HEK293T (cell line): ENCODE results near the gene UPK3A.

Experiments used
- BHLHE40 ChIP-seq: fragments of 450-650 bp; IDR thresholded peaks from 2 replicates; pipeline ENCODE4 v1.6.1; 2016; ENCODE audit warnings: mild to moderate bottlenecking, moderate library complexity, borderline replicate concordance
- CTBP1 ChIP-seq: fragments of 450-650 bp; IDR thresholded peaks from 2 replicates; pipeline ENCODE4 v1.6.1; 2016; ENCODE audit warnings: borderline replicate concordance
- ELF4 ChIP-seq: fragments of 450-650 bp; IDR thresholded peaks from 2 replicates; pipeline ENCODE4 v1.6.1; 2017; ENCODE audit warnings: antibody characterized with exemption
- FOXK2 ChIP-seq: fragments of 450-650 bp; IDR thresholded peaks from 2 replicates; pipeline ENCODE4 v1.6.1; 2016; ENCODE audit warnings: mild to moderate bottlenecking
- FOXM1 ChIP-seq: fragments of 450-650 bp; IDR thresholded peaks from 2 replicates; pipeline ENCODE4 v1.6.1; 2017; ENCODE audit warnings: mild to moderate bottlenecking, borderline replicate concordance
- SP1 ChIP-seq: fragments of 450-650 bp; IDR thresholded peaks from 2 replicates; pipeline ENCODE4 v1.6.1; 2017
- SUZ12 ChIP-seq: fragments of 450-650 bp; IDR thresholded peaks from 2 replicates; pipeline ENCODE4 v1.6.1; 2016; ENCODE audit warnings: mild to moderate bottlenecking
- TF ChIP-seq, protein P1 (sequence below): fragments of 450-650 bp; IDR thresholded peaks from 2 replicates; pipeline ENCODE4 v1.6.1; 2016

DNA sequence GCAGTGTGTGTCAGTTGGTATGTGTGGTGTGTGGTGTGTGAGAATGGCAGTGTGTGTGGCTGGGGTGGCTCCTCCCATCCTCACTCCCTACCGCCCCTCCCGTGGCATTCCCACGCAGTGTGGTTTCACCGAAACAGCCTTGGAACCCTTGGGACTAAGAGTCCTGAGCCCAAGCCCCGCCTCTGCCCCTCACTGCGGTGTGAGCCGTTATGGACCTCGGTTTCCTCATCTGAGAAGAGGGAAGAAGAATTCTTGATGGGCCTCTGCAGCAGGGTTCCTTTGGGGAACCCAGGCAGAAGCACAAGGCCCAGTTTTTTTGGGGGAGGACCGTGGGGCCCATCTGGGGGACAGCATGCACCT, 7.2 kb downstream of the UPK3A start:
- no peak for TF ChIP-seq SUZ12
- TF ChIP-seq, protein P1, sequence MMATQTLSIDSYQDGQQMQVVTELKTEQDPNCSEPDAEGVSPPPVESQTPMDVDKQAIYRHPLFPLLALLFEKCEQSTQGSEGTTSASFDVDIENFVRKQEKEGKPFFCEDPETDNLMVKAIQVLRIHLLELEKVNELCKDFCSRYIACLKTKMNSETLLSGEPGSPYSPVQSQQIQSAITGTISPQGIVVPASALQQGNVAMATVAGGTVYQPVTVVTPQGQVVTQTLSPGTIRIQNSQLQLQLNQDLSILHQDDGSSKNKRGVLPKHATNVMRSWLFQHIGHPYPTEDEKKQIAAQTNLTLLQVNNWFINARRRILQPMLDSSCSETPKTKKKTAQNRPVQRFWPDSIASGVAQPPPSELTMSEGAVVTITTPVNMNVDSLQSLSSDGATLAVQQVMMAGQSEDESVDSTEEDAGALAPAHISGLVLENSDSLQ = no peak
- no peak for TF ChIP-seq SP1
- TF ChIP-seq ELF4 = no peak
- TF ChIP-seq FOXM1 = no peak
- no peak for TF ChIP-seq BHLHE40
- no peak for TF ChIP-seq CTBP1
- TF ChIP-seq FOXK2 = no peak
